Ovary (tissue), 9 donors: Measurements from ENCODE around the gene FAM117B. TPM values are rescaled to one million over a fixed set of nuclear protein-coding genes. Genes with fewer than 3 reads are reported as not detected.

ENCODE experiments used
- DNase-seq, 5 donors: peaks; one replicate each; pipeline ENCODE4 v3.0.0-alpha.2; 2019 to 2020
- H3K27ac ChIP-seq, 2 donors: fragments of 200-600 bp; one replicate each; pipeline versions ENCODE4 v1.5.1 to v1.8.0; 2019 to 2022
- H3K27me3 ChIP-seq: fragments of 200-600 bp; one replicate; pipeline ENCODE4 v1.8.0; 2022
- H3K36me3 ChIP-seq: fragments of 200-600 bp; sonication (generic); one replicate; pipeline ENCODE4 v1.5.1; 2019
- H3K4me1 ChIP-seq: one replicate; pipeline ENCODE4 v1.8.1; 2013; ENCODE audit warnings: mild to moderate bottlenecking, moderate library complexity; ENCODE audit not compliant: insufficient read depth
- H3K4me3 ChIP-seq: fragments of 200-600 bp; sonication (generic); one replicate; pipeline ENCODE4 v1.5.1; 2017
- H3K9me3 ChIP-seq, 2 donors: fragments of 200-600 bp in 1 of 2; sonication (generic) in 1 of 2; one replicate each; pipeline versions ENCODE4 v1.5.1 to v1.8.1; 2013 to 2019; ENCODE audit warnings: mild to moderate bottlenecking in 1 of 2, moderate library complexity in 1 of 2
- CTCF ChIP-seq, 3 donors: fragments of 450-650 bp in 2 of 3; fragments of 200-600 bp in 1 of 3; IDR thresholded peaks; one replicate each; pipeline versions ENCODE4 v1.5.1 to v1.8.0; 2016 to 2022; ENCODE audit warnings: antibody characterized with exemption in 3 of 3, mild to moderate bottlenecking in 1 of 3
- EP300 ChIP-seq: sonication (generic); formaldehyde crosslinking; IDR thresholded peaks from one replicate; pipeline ENCODE4 v1.6.1; 2017; ENCODE audit warnings: antibody characterized with exemption
- POLR2A ChIP-seq: fragments of 450-650 bp; IDR thresholded peaks from one replicate; pipeline ENCODE4 v1.6.1; 2017; ENCODE audit warnings: antibody characterized with exemption, mild to moderate bottlenecking, moderate library complexity
- WGBS, 3 donors: extraction: QIAGEN DNeasy Blood & Tissue Kit in 1 of 3; methylation state at CpG; one replicate each; pipeline versions ENCODE4 v1.1.5 to v1.1.7; 2013 to 2017; 5-methylcytosine and 5-hydroxymethylcytosine counted together
- intact Hi-C, 4 donors: fragments of 100-400 bp; cut with DNase I; formaldehyde crosslinking; loops; one replicate each; pipeline versions ENCODE4 v1.11.0 to v1.15.1; 2022 to 2023
- polyA plus RNA-seq, 2 donors: library from polyadenylated mRNA; stranded (reverse); fragments of 200-250 nt in 1 of 2; fragments of 350-450 nt in 1 of 2; fragmentation: Illumina TruSeq in 1 of 2; extraction: RNeasy Lipid Tissue Mini Kit (QIAGEN cat#74804) in 1 of 2; gene quantifications; one replicate each; pipeline ENCODE4 v1.2.3, GENCODE V29; 2013 to 2014
- total RNA-seq, 7 donors: library from RNA; depleted of rRNA in 2 of 7; stranded (reverse); fragments of >200 nt in 2 of 7; fragmentation: NEBNext Ultra II Directional in 3 of 7; extraction: Animal tissue kit (Norgen Biotek cat#: 25700) in 3 of 7; gene quantifications; one replicate each; pipeline versions ENCODE4 v1.1.0 to v1.2.4, GENCODE V29; 2016 to 2023
- donor health status: DM: no; HTN: no; CAD: no; lungs with moderate emphysema.
- donor health status: DM: no; HTN: no; CAD: no.
- donor health status: Bipolar disorder and iron deficiency.
- donor health status: DM: yes; HTN: yes; CAD: no.
- donor health status: DM: no; HTN: no; CAD: no.
- donor health status: DM: yes; HTN: yes; CAD: no.

FAM117B gene
- total and polyA plus RNA-seq, 9 donors, result 5.1 to 13.6 (median 9.8) TPM

- Histone ChIP-seq H3K9me3 (no peaks in the 10 kb centered on the region), H3K27ac (no peak overlapping the region), H3K36me3 (no peaks in the 10 kb centered on the region), H3K4me1 (no peaks in the 10 kb centered on the region), H3K27me3 (no peaks in the 10 kb centered on the region), H3K4me3 (no peak overlapping the region)
- no peak for DNase-seq
- intact Hi-C loops, result no loop called here
- TF ChIP-seq EP300 (no peak), POLR2A (no peak), CTCF (IDR thresholded peaks at IDR 0.05) (no peak)
- WGBS, 3 donors, result 88 to 94% (median 90%) methylated on average over 5 of the region's 5 CpGs
These were observed 130.7 kb downstream of the FAM117B start for GRCh38 chr2:202765436-202765835.

- no peak for TF ChIP-seq CTCF (IDR thresholded peaks at IDR 0.05)
- TF ChIP-seq EP300, result no peak
- no peak for TF ChIP-seq POLR2A
- intact Hi-C loops, result no loop called here
- peaks cover 5% of the 10 kb centered on the region for H3K4me1 ChIP-seq
- H3K9me3 ChIP-seq, result no peaks in the 10 kb centered on the region
- no peaks in the 10 kb centered on the region for H3K36me3 ChIP-seq
- no peak overlapping the region for H3K27ac ChIP-seq
- no peak for DNase-seq
- H3K27me3 ChIP-seq, result no peaks in the 10 kb centered on the region
- H3K4me3 ChIP-seq, result no peak overlapping the region
These were observed 133.5 kb downstream of the FAM117B start for GRCh38 chr2:202768273-202768672.

- Histone ChIP-seq H3K4me3 (no peak overlapping the region), H3K27me3 (no peaks in the 10 kb centered on the region), H3K9me3 (no peaks in the 10 kb centered on the region), H3K27ac (no peak overlapping the region), H3K4me1 (peaks cover 5% of the 10 kb centered on the region), H3K36me3 (no peaks in the 10 kb centered on the region)
- TF ChIP-seq POLR2A, result no peak
- TF ChIP-seq EP300, result no peak
- TF ChIP-seq CTCF (IDR thresholded peaks at IDR 0.05), result no peak
- no peak for DNase-seq
- intact Hi-C loops, result no loop called here
These were observed 134.4 kb downstream of the FAM117B start for GRCh38 chr2:202769201-202769600.

- no peak overlapping the region for H3K4me3 ChIP-seq
- DNase-seq, result no peak
- intact Hi-C loops, result no loop called here
- WGBS, 3 donors, result 76 to 88% (median 83%) methylated on average over 1 of the region's 1 CpG
- H3K4me1 ChIP-seq, result peaks cover 8% of the 10 kb centered on the region
- no peak overlapping the region for H3K27ac ChIP-seq
- no peaks in the 10 kb centered on the region for H3K36me3 ChIP-seq
- no peaks in the 10 kb centered on the region for H3K9me3 ChIP-seq
- no peaks in the 10 kb centered on the region for H3K27me3 ChIP-seq
- TF ChIP-seq EP300 (no peak), CTCF (IDR thresholded peaks at IDR 0.05) (no peak), POLR2A (no peak)
These were observed 136.6 kb downstream of the FAM117B start for GRCh38 chr2:202771336-202771735.
